B cell (primary cell): ENCODE data around the gene CNNM3.

Experiments
- CTCF ChIP-seq: fragments of 200-600 bp; IDR thresholded peaks from one replicate; pipeline ENCODE4 v1.8.0; 2022; ENCODE audit warnings: antibody characterized with exemption, mild to moderate bottlenecking
- EZH2 ChIP-seq: IDR thresholded peaks from 2 replicates; pipeline ENCODE4 v1.6.1; 2012; ENCODE audit warnings: borderline replicate concordance, low read depth, mild to moderate bottlenecking, moderate library complexity, low read length; ENCODE audit not compliant: insufficient read depth, poor library complexity, severe bottlenecking

GRCh38 chr2:96860065-96861029 lies 44.3 kb downstream of the CNNM3 start:
- TF ChIP-seq CTCF (no peak), EZH2 (no peak)
